GM10248 (cell line): Measurements from ENCODE around the gene ZNF777.
A peak's percentile ranks its signal among the peaks of the same experiment; 100 is the strongest.

Source experiments
- CTCF ChIA-PET: fragments of 300-600 bp; sonication (Branson Sonifier 250); formaldehyde crosslinking; extraction: SDS; loops from one replicate; lab custom pipeline; 2021; ENCODE audit warnings: antibody characterized with exemption; lab: Yijun Ruan, JAX
- POLR2A ChIA-PET: fragments of 350-650 bp; sonication (Branson Sonifier 250); formaldehyde crosslinking; extraction: SDS; loops from one replicate; lab custom pipeline; 2020; ENCODE audit warnings: antibody characterized with exemption; lab: Yijun Ruan, JAX
- DNase-seq: peaks from one replicate; pipeline ENCODE4 v3.0.0; 2012; ENCODE audit errors: extremely low spot score
- CTCF ChIP-seq: IDR thresholded peaks from 2 replicates; pipeline ENCODE4 v1.5.1; 2012; ENCODE audit warnings: mild to moderate bottlenecking, low read depth; ENCODE audit errors: extremely low read depth, missing control alignments, control extremely low read depth

Gene ZNF777

GRCh38 chr7:149423449-149424110 lies 37.3 kb downstream of the ZNF777 start:
- POLR2A ChIA-PET: no interaction called here
- CTCF ChIA-PET: interaction anchor here (0.7 to 3.6 kb wide), 18 partner anchors 9 to 358 kb away, joined by 3 to 29 read pairs (median 4); partner anchors contain the start of genes ZNF425, ZNF777 and ZNF783
- no peak for DNase-seq
- TF ChIP-seq CTCF: no peak

- POLR2A ChIA-PET: no interaction called here
- DNase-seq: peak; percentile 49
- TF ChIP-seq CTCF: no peak
- CTCF ChIA-PET: interaction anchor here (0.7 to 3.6 kb wide), 25 partner anchors 8 to 448 kb away, joined by 3 to 29 read pairs (median 4); partner anchors contain the start of genes ZNF777 and ZNF783
Observed at GRCh38 chr7:149422914-149423301, 38.0 kb downstream of the ZNF777 start.

GRCh38 chr7:149422162-149422913 lies 38.5 kb downstream of the ZNF777 start:
- TF ChIP-seq CTCF: peak; percentile 97
- peak; percentile 95 for DNase-seq
- POLR2A ChIA-PET: no interaction called here
- CTCF ChIA-PET: interaction anchor here (0.7 to 3.6 kb wide), 31 partner anchors 8 to 449 kb away, joined by 3 to 29 read pairs (median 4); partner anchors contain the start of genes ZNF777 and ZNF783

GRCh38 chr7:149420006-149420405 lies 40.9 kb downstream of the ZNF777 start:
- ChIA-PET POLR2A (no interaction called here), CTCF (interaction anchor here (1.1 to 2.3 kb wide), 4 partner anchors 8 to 205 kb away, joined by 3 to 12 read pairs (median 4); no protein-coding TSS in a partner anchor)
- no peak for DNase-seq
- TF ChIP-seq CTCF: no peak

- ChIA-PET CTCF (no interaction called here), POLR2A (no interaction called here)
- TF ChIP-seq CTCF: no peak
- no peak for DNase-seq
Observed at GRCh38 chr7:149415391-149416071, 45.3 kb downstream of the ZNF777 start.
